ENCODE results near the gene MAPK13. TPM values are rescaled to one million over a fixed set of nuclear protein-coding genes. Genes with fewer than 3 reads are reported as not detected.

The MAPK13 gene
- total RNA-seq, 1 donor: 4.3 TPM

DNA sequence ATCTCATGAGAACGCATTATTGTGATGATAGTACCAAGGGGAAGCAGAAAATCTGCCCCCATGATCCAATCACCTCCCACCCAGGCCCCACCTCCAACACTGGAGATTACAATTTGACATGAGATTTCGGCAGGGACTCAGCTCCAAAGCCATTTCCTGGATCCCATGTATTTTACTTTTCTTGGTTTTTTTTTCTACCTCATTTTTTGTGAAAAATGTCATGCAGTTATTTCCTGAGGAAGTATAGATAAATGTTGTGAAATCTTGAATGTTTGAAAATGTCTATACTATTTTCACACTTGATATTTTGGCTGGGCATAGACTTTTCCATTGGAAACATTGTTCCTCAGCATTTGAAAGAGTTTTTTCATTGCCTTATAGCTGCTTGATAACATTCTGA is 57.1 kb downstream of the MAPK13 start:
- TF ChIP-seq, protein P1, sequence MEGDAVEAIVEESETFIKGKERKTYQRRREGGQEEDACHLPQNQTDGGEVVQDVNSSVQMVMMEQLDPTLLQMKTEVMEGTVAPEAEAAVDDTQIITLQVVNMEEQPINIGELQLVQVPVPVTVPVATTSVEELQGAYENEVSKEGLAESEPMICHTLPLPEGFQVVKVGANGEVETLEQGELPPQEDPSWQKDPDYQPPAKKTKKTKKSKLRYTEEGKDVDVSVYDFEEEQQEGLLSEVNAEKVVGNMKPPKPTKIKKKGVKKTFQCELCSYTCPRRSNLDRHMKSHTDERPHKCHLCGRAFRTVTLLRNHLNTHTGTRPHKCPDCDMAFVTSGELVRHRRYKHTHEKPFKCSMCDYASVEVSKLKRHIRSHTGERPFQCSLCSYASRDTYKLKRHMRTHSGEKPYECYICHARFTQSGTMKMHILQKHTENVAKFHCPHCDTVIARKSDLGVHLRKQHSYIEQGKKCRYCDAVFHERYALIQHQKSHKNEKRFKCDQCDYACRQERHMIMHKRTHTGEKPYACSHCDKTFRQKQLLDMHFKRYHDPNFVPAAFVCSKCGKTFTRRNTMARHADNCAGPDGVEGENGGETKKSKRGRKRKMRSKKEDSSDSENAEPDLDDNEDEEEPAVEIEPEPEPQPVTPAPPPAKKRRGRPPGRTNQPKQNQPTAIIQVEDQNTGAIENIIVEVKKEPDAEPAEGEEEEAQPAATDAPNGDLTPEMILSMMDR (IDR thresholded peaks at IDR 0.05; ENCODE audit: extremely low read depth, low read depth, low read length): no peak
- no peak overlapping the region for H3K27ac ChIP-seq (ENCODE audit: low read depth, low read length)
- H3K36me3 ChIP-seq (ENCODE audit: insufficient read depth, low read length): no peaks in the 10 kb centered on the region
- no peak overlapping the region for H3K4me3 ChIP-seq (ENCODE audit: insufficient read depth, low read length)
- H3K4me2 ChIP-seq (ENCODE audit: insufficient read depth, low read length): no peak overlapping the region
- H3K27me3 ChIP-seq (ENCODE audit: insufficient read depth, low read length): no peaks in the 10 kb centered on the region
- H3K9me3 ChIP-seq (ENCODE audit: low read depth, low read length): no peaks in the 10 kb centered on the region
- no peaks in the 10 kb centered on the region for H4K20me1 ChIP-seq (ENCODE audit: insufficient read depth, low read length)
- DNase-seq (ENCODE audit: insufficient read length, low spot score, missing footprints): no peak
- H3K4me1 ChIP-seq (ENCODE audit: insufficient read depth, low read length): no peaks in the 10 kb centered on the region
- H2AFZ ChIP-seq (ENCODE audit: low read length): no peak overlapping the region
- H3K79me2 ChIP-seq (ENCODE audit: insufficient read depth, low read length): no peaks in the 10 kb centered on the region

Other genes with a start within 250 kb of the MAPK13 start
- 36.6 and 39.5 TPM in 2 replicates for gene SRPK1, start 209.4 kb upstream of the MAPK13 start, total RNA-seq
- gene SLC26A8, start 105.9 kb upstream of the MAPK13 start, total RNA-seq: under 0.01 TPM in 1 of 2 replicates, not detected in the other
- 86.0 and 90.5 TPM in 2 replicates for gene MAPK14, start 102.7 kb upstream of the MAPK13 start, total RNA-seq
- gene BRPF3, start 66.2 kb downstream of the MAPK13 start, total RNA-seq: 17.7 and 18.8 TPM in 2 replicates
- under 0.01 TPM in 1 of 2 replicates, not detected in the other for gene PNPLA1, start 139.5 kb downstream of the MAPK13 start, total RNA-seq
- not detected in 2 replicates for gene BNIP5, start 206.4 kb downstream of the MAPK13 start, total RNA-seq